Epithelial cell of esophagus (primary cell): ENCODE data around the gene ZNF532.

Source experiments
- DNase-seq: peaks from one replicate; pipeline ENCODE4 v3.0.0; 2010; ENCODE audit warnings: low read depth
- H3K4me3 ChIP-seq: 2 replicates; pipeline ENCODE4 v1.5.1; 2011; ENCODE audit warnings: mild to moderate bottlenecking, low read length, control low read depth
- CTCF ChIP-seq: IDR thresholded peaks from 2 replicates; pipeline ENCODE4 v1.5.1; 2011; ENCODE audit warnings: low read depth, mild to moderate bottlenecking, low read length, control low read depth, inconsistent platforms; ENCODE audit not compliant: insufficient read depth; ENCODE audit errors: missing control alignments

Gene ZNF532

GRCh38 chr18:58842978-58843687 is 21.5 kb upstream of the ZNF532 start:
- DNase-seq: no peak
- TF ChIP-seq CTCF: no peak
- H3K4me3 ChIP-seq: no peak overlapping the region

- no peak for TF ChIP-seq CTCF
Observed at GRCh38 chr18:58843688-58844035, 21.0 kb upstream of the ZNF532 start.

GRCh38 chr18:58844871-58845270 is 19.8 kb upstream of the ZNF532 start:
- no peak overlapping the region for H3K4me3 ChIP-seq
- TF ChIP-seq CTCF: no peak
- peak; percentile 7 for DNase-seq

More at GRCh38 chr18:58843688-58844035, 21.0 kb upstream of the ZNF532 start:
- no peak overlapping the region for H3K4me3 ChIP-seq
- DNase-seq: no peak

GRCh38 chr18:58845928-58846724 is 18.6 kb upstream of the ZNF532 start:
- no peak for TF ChIP-seq CTCF
- DNase-seq: peak; percentile 14
- H3K4me3 ChIP-seq: no peak overlapping the region

- H3K4me3 ChIP-seq: no peak overlapping the region
- no peak for TF ChIP-seq CTCF
- peak; percentile 52 for DNase-seq
Observed at GRCh38 chr18:58847383-58848071, 17.1 kb upstream of the ZNF532 start.

GRCh38 chr18:58848685-58849084 is 16.0 kb upstream of the ZNF532 start:
- DNase-seq: peak; percentile 94
- no peak for TF ChIP-seq CTCF
- H3K4me3 ChIP-seq: no peak overlapping the region
